ENCODE measurements around the gene CADM1. TPM values are rescaled to one million over a fixed set of nuclear protein-coding genes. Genes with fewer than 3 reads are reported as not detected.

CADM1 gene
- total RNA-seq, 1 experiment from 2014 or later = 0.79 TPM

- Histone ChIP-seq H4K20me1 (ENCODE audit: insufficient read depth) (no peaks in the 10 kb centered on the region), H3K27ac (ENCODE audit: low read depth, low read length) (no peak overlapping the region), H3K9me2 (ENCODE audit: insufficient read depth) (no peaks in the 10 kb centered on the region), H3K4me2 (ENCODE audit: low read length) (no peak overlapping the region), H2AFZ (ENCODE audit: low read depth, low read length, poor library complexity, severe bottlenecking) (no peak overlapping the region), H3K4me3 (replicated peaks in 1 of 2; ENCODE audit: low read depth in 1 of 2, low read length in 2 of 2) (no peak overlapping the region), H3K36me3 (ENCODE audit: control insufficient read depth in 1 of 2, insufficient read depth in 2 of 2, low read length in 2 of 2) (no peaks in the 10 kb centered on the region), H3K9ac (ENCODE audit: low read length) (no peak overlapping the region), H3K9me3 (ENCODE audit: control insufficient read depth in 1 of 2, insufficient read depth in 1 of 2, low read depth in 1 of 2, low read length in 2 of 2) (peaks cover 0 to 9% of the 10 kb centered on the region in 2 experiments; a peak in 2 of 4 replicates), H3K27me3 (ENCODE audit: insufficient read depth, low read length) (no peaks in the 10 kb centered on the region), H3K79me2 (ENCODE audit: insufficient read depth, low read length) (no peaks in the 10 kb centered on the region), H3K4me1 (ENCODE audit: control insufficient read depth in 1 of 2, insufficient read depth in 2 of 2, low read length in 2 of 2) (no peaks in the 10 kb centered on the region)
- ChIA-PET RAD21 (ENCODE audit: low non-redundant PET in 1 of 2, low total read pairs in 2 of 2, uncharacterized antibody in 2 of 2, unreplicated experiment in 2 of 2) (no interaction called here), CTCF (no interaction called here), POLR2A (no interaction called here)
- intact Hi-C loops (cut with micrococcal nuclease) = no loop called here
- TF ChIP-seq CTCF (IDR thresholded peaks at IDR 0.05 in 2 of 3, conservative IDR thresholded peaks at IDR 0.05 in 1 of 3; ENCODE audit: borderline replicate concordance in 1 of 3, insufficient read depth in 1 of 3, low read depth in 2 of 3, low read length in 2 of 3) (no peak), FOSL1 (IDR thresholded peaks at IDR 0.05; ENCODE audit: low read depth) (no peak), JUND (IDR thresholded peaks at IDR 0.05) (no peak), SIN3A (IDR thresholded peaks at IDR 0.05; ENCODE audit: low read depth) (no peak), ZFX (IDR thresholded peaks at IDR 0.05) (no peak), RAD21 (IDR thresholded peaks at IDR 0.05; ENCODE audit: low read depth) (no peak)
- TF ChIP-seq, protein P1, sequence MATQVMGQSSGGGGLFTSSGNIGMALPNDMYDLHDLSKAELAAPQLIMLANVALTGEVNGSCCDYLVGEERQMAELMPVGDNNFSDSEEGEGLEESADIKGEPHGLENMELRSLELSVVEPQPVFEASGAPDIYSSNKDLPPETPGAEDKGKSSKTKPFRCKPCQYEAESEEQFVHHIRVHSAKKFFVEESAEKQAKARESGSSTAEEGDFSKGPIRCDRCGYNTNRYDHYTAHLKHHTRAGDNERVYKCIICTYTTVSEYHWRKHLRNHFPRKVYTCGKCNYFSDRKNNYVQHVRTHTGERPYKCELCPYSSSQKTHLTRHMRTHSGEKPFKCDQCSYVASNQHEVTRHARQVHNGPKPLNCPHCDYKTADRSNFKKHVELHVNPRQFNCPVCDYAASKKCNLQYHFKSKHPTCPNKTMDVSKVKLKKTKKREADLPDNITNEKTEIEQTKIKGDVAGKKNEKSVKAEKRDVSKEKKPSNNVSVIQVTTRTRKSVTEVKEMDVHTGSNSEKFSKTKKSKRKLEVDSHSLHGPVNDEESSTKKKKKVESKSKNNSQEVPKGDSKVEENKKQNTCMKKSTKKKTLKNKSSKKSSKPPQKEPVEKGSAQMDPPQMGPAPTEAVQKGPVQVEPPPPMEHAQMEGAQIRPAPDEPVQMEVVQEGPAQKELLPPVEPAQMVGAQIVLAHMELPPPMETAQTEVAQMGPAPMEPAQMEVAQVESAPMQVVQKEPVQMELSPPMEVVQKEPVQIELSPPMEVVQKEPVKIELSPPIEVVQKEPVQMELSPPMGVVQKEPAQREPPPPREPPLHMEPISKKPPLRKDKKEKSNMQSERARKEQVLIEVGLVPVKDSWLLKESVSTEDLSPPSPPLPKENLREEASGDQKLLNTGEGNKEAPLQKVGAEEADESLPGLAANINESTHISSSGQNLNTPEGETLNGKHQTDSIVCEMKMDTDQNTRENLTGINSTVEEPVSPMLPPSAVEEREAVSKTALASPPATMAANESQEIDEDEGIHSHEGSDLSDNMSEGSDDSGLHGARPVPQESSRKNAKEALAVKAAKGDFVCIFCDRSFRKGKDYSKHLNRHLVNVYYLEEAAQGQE (IDR thresholded peaks at IDR 0.05; ENCODE audit: low read depth) = no peak
- BruUV-seq (replicated peaks) = no TSS peak
- ATAC-seq (no peak), DNase-seq (ENCODE audit: low read depth, low spot score) (no peak)
Measured at GRCh38 chr11:115476463-115477286, 27.5 kb downstream of the CADM1 start.

Data from HCT116 (cell line).